GM12872 (cell line): ENCODE measurements around the gene DPP7.

Source experiments
- CTCF ChIP-seq: IDR thresholded peaks from 3 replicates; pipeline ENCODE4 v1.5.1; 2011; ENCODE audit warnings: low read depth, mild to moderate bottlenecking, low read length, moderate library complexity; ENCODE audit not compliant: insufficient read depth

DPP7 gene

GRCh38 chr9:137130176-137130755 is 15.7 kb upstream of the DPP7 start:
- TF ChIP-seq CTCF: no peak

- no peak for TF ChIP-seq CTCF
These were observed 15.1 kb upstream of the DPP7 start for GRCh38 chr9:137129456-137130175.

GRCh38 chr9:137128862-137129455 is 14.4 kb upstream of the DPP7 start:
- no peak for TF ChIP-seq CTCF

- TF ChIP-seq CTCF: no peak
These were observed 13.8 kb upstream of the DPP7 start for GRCh38 chr9:137128158-137128861.

- no peak for TF ChIP-seq CTCF
These were observed 13.0 kb upstream of the DPP7 start for GRCh38 chr9:137127301-137128157.

GRCh38 chr9:137126786-137127185 is 12.3 kb upstream of the DPP7 start:
- no peak for TF ChIP-seq CTCF
